GM19043 (cell line): ENCODE measurements around the gene AK8.

Experiments used
- ATAC-seq: cut with Tn5 transposase; IDR thresholded peaks from one replicate; pipeline ENCODE4 v1.9.1; 2021; ENCODE audit warnings: low read depth; ENCODE audit not compliant: unreplicated experiment

AK8 gene

GRCh38 chr9:132888151-132888550 is 10.1 kb upstream of the AK8 start:
- ATAC-seq: no peak

GRCh38 chr9:132887181-132888120 is 9.4 kb upstream of the AK8 start:
- no peak for ATAC-seq

GRCh38 chr9:132886334-132886725 is 8.2 kb upstream of the AK8 start:
- no peak for ATAC-seq

GRCh38 chr9:132885720-132886333 is 7.7 kb upstream of the AK8 start:
- no peak for ATAC-seq

- ATAC-seq: no peak
These were observed 5.5 kb upstream of the AK8 start for GRCh38 chr9:132883349-132884294.

- ATAC-seq: no peak
These were observed 4.5 kb upstream of the AK8 start for GRCh38 chr9:132882616-132883015.

- ATAC-seq: no peak
These were observed 3.7 kb upstream of the AK8 start for GRCh38 chr9:132881826-132882225.

- ATAC-seq: no peak
These were observed 2.2 kb upstream of the AK8 start for GRCh38 chr9:132880324-132880661.

GRCh38 chr9:132879457-132880323 is 1.6 kb upstream of the AK8 start:
- ATAC-seq: no peak

GRCh38 chr9:132878695-132879456 is 792 bp upstream of the AK8 start, which contains the start of gene SPACA9:
Gene SPACA9, plus strand, starts transcription at chr9:132878898. Its CDS starts 5,050 bp downstream, at chr9:132883948.
- ATAC-seq: no peak

- ATAC-seq: no peak
These were observed 643 bp downstream of the AK8 start for GRCh38 chr9:132877458-132877823.

GRCh38 chr9:132876849-132877248 is 1.2 kb downstream of the AK8 start:
- ATAC-seq: no peak

- no peak for ATAC-seq
These were observed 2.9 kb downstream of the AK8 start for GRCh38 chr9:132875159-132875558.

GRCh38 chr9:132873403-132873802 is 4.7 kb downstream of the AK8 start:
- no peak for ATAC-seq

GRCh38 chr9:132869266-132869665 is 8.8 kb downstream of the AK8 start:
- no peak for ATAC-seq

- ATAC-seq: no peak
These were observed 11.2 kb downstream of the AK8 start for GRCh38 chr9:132866898-132867297.

- ATAC-seq: no peak
These were observed 13.4 kb downstream of the AK8 start for GRCh38 chr9:132864691-132865090.

GRCh38 chr9:132864277-132864676 is 13.8 kb downstream of the AK8 start:
- no peak for ATAC-seq

- ATAC-seq: no peak
These were observed 15.0 kb downstream of the AK8 start for GRCh38 chr9:132863096-132863495.
